GM08714 (cell line): ENCODE measurements around the gene FZD8.
"Not testable (repeated sequence)": the region's sequence is repeated elsewhere in the genome, so short reads cannot be mapped to it uniquely, and the experiment has no call there.

Experiments
- H3K4me3 ChIP-seq: fragments of 200-500 bp; sonication (Bioruptor generic); 2 replicates; pipeline ENCODE4 v1.5.1; 2014; ENCODE audit warnings: mild to moderate bottlenecking, low read length, inconsistent platforms
- ZNF274 ChIP-seq: IDR thresholded peaks from 2 replicates; pipeline ENCODE4 v1.6.1; 2012; ENCODE audit warnings: mild to moderate bottlenecking, low read depth, low read length

Gene FZD8

GRCh38 chr10:35642035-35642792, at the start of gene FZD8:
TSS of gene FZD8 (minus strand) at chr10:35642296. CDS start at chr10:35641429, 867 bp downstream.
- H3K4me3 ChIP-seq, result peak within 1 kb of the TSS; percentile 72
- no peak for TF ChIP-seq ZNF274

- no peak overlapping the region for H3K4me3 ChIP-seq
- no peak for TF ChIP-seq ZNF274
These were observed 49.6 kb upstream of the FZD8 start for GRCh38 chr10:35691522-35692236.

- TF ChIP-seq ZNF274, result no peak
- H3K4me3 ChIP-seq, result no peak overlapping the region
These were observed 48.4 kb upstream of the FZD8 start for GRCh38 chr10:35690534-35690933.

- H3K4me3 ChIP-seq, result not testable (repeated sequence)
These were observed 43.8 kb upstream of the FZD8 start for GRCh38 chr10:35685858-35686257.

- TF ChIP-seq ZNF274, result no peak
- H3K4me3 ChIP-seq, result no peak overlapping the region
These were observed 43.3 kb upstream of the FZD8 start for GRCh38 chr10:35685402-35685801.

- no peak for TF ChIP-seq ZNF274
- no peak overlapping the region for H3K4me3 ChIP-seq
These were observed 42.5 kb upstream of the FZD8 start for GRCh38 chr10:35684586-35684985.

GRCh38 chr10:35675846-35676245, 33.8 kb upstream of the FZD8 start:
- TF ChIP-seq ZNF274, result no peak
- no peak overlapping the region for H3K4me3 ChIP-seq

- H3K4me3 ChIP-seq, result no peak overlapping the region
- no peak for TF ChIP-seq ZNF274
These were observed 32.7 kb upstream of the FZD8 start for GRCh38 chr10:35674843-35675242.

- no peak overlapping the region for H3K4me3 ChIP-seq
- no peak for TF ChIP-seq ZNF274
These were observed 27.0 kb upstream of the FZD8 start for GRCh38 chr10:35668865-35669650.

GRCh38 chr10:35667971-35668370, 25.9 kb upstream of the FZD8 start:
- H3K4me3 ChIP-seq, result no peak overlapping the region
- no peak for TF ChIP-seq ZNF274

- no peak for TF ChIP-seq ZNF274
- H3K4me3 ChIP-seq, result no peak overlapping the region
These were observed 25.3 kb upstream of the FZD8 start for GRCh38 chr10:35667270-35667889.

- TF ChIP-seq ZNF274, result no peak
These were observed 19.1 kb upstream of the FZD8 start for GRCh38 chr10:35661236-35661635.

GRCh38 chr10:35659456-35659855, 17.4 kb upstream of the FZD8 start:
- no peak for TF ChIP-seq ZNF274
- H3K4me3 ChIP-seq, result no peak overlapping the region

More at GRCh38 chr10:35661236-35661635, 19.1 kb upstream of the FZD8 start:
- no peak overlapping the region for H3K4me3 ChIP-seq

GRCh38 chr10:35657621-35658020, 15.5 kb upstream of the FZD8 start:
- H3K4me3 ChIP-seq, result no peak overlapping the region
- no peak for TF ChIP-seq ZNF274
